Measurements from ENCODE around the gene GADD45B. TPM values are rescaled to one million over a fixed set of nuclear protein-coding genes. Genes with fewer than 3 reads are reported as not detected.
"Not testable (repeated sequence)": the region's sequence is repeated elsewhere in the genome, so short reads cannot be mapped to it uniquely, and the experiment has no call there.

The GADD45B gene
- total and polyA plus RNA-seq, 3 donors from 2014 or later: 16.9 to 59.7 (median 30.5) TPM

DNA sequence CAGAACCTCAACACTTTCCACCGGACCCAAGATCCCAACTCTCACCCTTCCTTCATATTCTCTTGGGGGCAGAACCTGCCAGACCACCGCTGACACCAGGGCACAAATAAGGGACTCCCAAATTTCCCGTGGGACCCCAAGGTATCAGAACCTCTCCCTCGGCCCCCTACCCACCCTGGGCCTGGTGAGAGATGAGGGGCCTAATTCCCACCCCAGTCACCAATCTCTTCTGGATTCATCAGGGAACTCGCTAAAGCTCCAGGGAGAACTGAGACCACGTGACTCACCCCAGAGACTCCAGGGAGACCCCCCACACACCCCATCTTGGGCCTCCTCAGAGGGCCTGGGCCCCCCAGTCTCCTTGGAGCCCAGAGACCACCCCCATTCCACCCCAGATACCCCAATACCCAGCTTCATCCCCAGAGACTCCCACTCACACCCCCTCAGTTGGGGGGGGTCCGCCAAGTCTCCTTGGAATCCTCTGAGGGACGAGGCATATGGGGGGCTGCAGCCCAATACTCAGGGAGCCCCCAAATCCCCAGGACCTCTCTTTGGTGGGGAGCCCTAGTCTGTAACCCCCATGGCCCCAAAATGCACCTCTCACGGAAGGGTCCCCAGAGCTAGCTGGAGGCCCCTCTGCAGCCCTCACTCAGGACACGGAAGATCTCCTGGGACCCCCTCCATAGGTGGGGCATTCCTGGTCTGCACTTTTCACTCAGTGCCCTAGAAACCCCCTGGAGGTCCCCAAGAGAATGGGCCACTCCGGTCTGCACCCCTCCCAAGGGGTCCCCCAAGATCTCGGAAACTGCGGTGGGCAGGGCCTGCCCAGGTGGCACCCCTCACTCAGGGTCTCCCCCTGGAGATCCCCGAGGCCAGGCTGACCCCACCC is 20.7 kb upstream of the GADD45B start:
- Histone ChIP-seq H3K27ac (no peak overlapping the region), H3K27me3 (no peaks in the 10 kb centered on the region), H3K4me3 (peak overlapping the region; percentile 73 to 84), H3K4me1 (peaks cover 8% of the 10 kb centered on the region), H3K36me3 (ENCODE audit: low read depth, missing control alignments) (no peaks in the 10 kb centered on the region), H3K9me3 (no peaks in the 10 kb centered on the region)
- no peak for TF ChIP-seq POLR2A (IDR thresholded peaks at IDR 0.05)
- TF ChIP-seq, protein P1, sequence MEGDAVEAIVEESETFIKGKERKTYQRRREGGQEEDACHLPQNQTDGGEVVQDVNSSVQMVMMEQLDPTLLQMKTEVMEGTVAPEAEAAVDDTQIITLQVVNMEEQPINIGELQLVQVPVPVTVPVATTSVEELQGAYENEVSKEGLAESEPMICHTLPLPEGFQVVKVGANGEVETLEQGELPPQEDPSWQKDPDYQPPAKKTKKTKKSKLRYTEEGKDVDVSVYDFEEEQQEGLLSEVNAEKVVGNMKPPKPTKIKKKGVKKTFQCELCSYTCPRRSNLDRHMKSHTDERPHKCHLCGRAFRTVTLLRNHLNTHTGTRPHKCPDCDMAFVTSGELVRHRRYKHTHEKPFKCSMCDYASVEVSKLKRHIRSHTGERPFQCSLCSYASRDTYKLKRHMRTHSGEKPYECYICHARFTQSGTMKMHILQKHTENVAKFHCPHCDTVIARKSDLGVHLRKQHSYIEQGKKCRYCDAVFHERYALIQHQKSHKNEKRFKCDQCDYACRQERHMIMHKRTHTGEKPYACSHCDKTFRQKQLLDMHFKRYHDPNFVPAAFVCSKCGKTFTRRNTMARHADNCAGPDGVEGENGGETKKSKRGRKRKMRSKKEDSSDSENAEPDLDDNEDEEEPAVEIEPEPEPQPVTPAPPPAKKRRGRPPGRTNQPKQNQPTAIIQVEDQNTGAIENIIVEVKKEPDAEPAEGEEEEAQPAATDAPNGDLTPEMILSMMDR (IDR thresholded peaks at IDR 0.05): no peak
- DNase-seq: no peak
- intact Hi-C loops (cut with DNase I; ENCODE audit: low total_unique reads): no loop called here
- WGBS, 2 donors: 74 to 93% methylated on average over 6 to 14 of the region's 14 CpGs

DNA sequence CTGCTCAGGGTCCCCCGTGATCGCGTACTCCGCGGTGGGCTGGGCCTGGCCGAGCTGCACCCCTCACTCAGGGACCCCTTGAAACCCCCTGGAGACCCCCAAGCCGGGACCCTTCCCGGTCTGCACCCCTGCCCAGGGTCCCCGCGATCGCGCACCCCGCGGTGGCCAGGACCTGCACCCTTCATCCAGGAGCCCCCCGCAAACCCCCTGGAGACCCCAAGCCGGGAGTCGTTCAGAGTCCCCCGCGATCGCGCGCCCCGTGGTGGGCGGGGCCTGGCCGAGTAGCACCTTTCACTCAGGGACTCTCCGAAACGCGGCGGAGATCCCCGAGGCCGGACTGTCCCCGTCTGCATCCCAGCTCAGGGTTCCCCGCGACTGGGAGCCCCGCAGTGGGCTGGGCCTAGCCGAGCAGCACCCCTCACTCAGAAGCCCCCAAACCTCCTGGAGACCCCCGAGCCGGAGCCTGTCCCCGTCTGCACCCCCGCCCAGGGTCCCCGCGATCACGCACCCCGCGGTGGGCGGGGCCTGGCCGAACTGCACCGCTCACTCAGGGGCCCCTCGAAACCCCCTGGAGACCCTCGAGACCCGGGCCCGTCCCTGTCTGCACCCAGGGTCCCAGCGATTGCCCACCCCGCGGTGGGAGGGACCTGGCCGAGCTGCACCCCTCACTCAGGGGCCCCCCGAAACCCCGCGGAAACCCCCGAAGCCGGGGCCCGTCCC is 19.9 kb upstream of the GADD45B start:
- intact Hi-C loops (cut with DNase I; ENCODE audit: low total_unique reads): no loop called here
- Histone ChIP-seq H3K4me3 (peak overlapping the region; percentile 73 to 84), H3K9me3 (no peaks in the 10 kb centered on the region), H3K4me1 (peaks cover 8% of the 10 kb centered on the region), H3K36me3 (ENCODE audit: low read depth, missing control alignments) (no peaks in the 10 kb centered on the region), H3K27ac (no peak overlapping the region), H3K27me3 (no peaks in the 10 kb centered on the region)
- 1% methylated on average over 32 of the region's 62 CpGs; no CpG with 5 or more reads in 1 of the 2 donors for WGBS, 2 donors
- no peak for TF ChIP-seq POLR2A (IDR thresholded peaks at IDR 0.05)
- TF ChIP-seq, protein P1 (IDR thresholded peaks at IDR 0.05): no peak
- DNase-seq: peak; percentile 31

GRCh38 chr19:2457394-2458037 is 18.4 kb upstream of the GADD45B start:
- Histone ChIP-seq H3K27me3 (no peaks in the 10 kb centered on the region), H3K9me3 (no peaks in the 10 kb centered on the region), H3K27ac (peak overlapping the region in 1 of 2 donors; percentile 73), H3K4me1 (peaks cover 17% of the 10 kb centered on the region), H3K36me3 (ENCODE audit: low read depth, missing control alignments) (no peaks in the 10 kb centered on the region), H3K4me3 (peak overlapping the region; percentile 48 to 84)
- no peak for DNase-seq
- TF ChIP-seq, protein P1 (IDR thresholded peaks at IDR 0.05): peak in 1 of 3 experiments; percentile 4
- no peak for TF ChIP-seq POLR2A (IDR thresholded peaks at IDR 0.05)
- intact Hi-C loops (cut with DNase I; ENCODE audit: low total_unique reads): no loop called here
- 60 to 65% methylated on average over 8 of the region's 8 CpGs for WGBS, 2 donors

- WGBS, 2 donors: 78 to 87% methylated on average over 5 of the region's 5 CpGs
Measured at GRCh38 chr19:2458054-2458453, 17.9 kb upstream of the GADD45B start.

DNA sequence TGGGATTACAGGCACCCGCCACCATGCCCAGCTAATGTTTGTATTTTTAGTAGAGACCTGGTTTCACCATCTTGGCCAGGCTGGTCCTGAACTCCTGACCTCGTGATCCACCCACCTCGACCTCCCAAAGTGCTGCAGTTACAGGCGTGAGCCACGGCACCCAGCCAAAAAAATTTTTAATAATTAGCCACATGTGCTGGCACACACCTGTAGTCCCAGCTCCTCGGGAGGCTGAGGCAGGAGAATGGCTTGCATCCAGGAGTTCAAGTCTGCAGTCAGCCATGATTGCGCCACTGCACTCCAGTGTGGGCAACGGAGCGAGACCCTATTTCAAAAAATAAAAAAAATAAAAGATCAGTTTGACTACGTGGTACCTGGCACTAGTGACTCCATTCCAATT is 17.2 kb upstream of the GADD45B start:
- intact Hi-C loops (cut with DNase I; ENCODE audit: low total_unique reads); DNase-seq; H3K4me3 ChIP-seq; H3K36me3 ChIP-seq (ENCODE audit: low read depth, missing control alignments); H3K27ac ChIP-seq; H3K9me3 ChIP-seq; H3K27me3 ChIP-seq: not testable (repeated sequence)
- H3K4me1 ChIP-seq: peaks cover 18% of the 10 kb centered on the region
- WGBS, 2 donors: 90 to 91% methylated on average over 10 of the region's 10 CpGs

More at GRCh38 chr19:2458054-2458453, 17.9 kb upstream of the GADD45B start:
- Histone ChIP-seq H3K27me3 (no peaks in the 10 kb centered on the region), H3K4me1 (peaks cover 18% of the 10 kb centered on the region), H3K9me3 (no peaks in the 10 kb centered on the region), H3K4me3 (no peak overlapping the region), H3K27ac (no peak overlapping the region), H3K36me3 (ENCODE audit: low read depth, missing control alignments) (no peaks in the 10 kb centered on the region)
- intact Hi-C loops (cut with DNase I; ENCODE audit: low total_unique reads): no loop called here
- no peak for DNase-seq
- no peak for TF ChIP-seq POLR2A (IDR thresholded peaks at IDR 0.05)
- TF ChIP-seq, protein P1 (IDR thresholded peaks at IDR 0.05): no peak
